ENCODE data around the gene MEF2D. TPM values are rescaled to one million over a fixed set of nuclear protein-coding genes. Genes with fewer than 3 reads are reported as not detected.

Gene MEF2D

DNA sequence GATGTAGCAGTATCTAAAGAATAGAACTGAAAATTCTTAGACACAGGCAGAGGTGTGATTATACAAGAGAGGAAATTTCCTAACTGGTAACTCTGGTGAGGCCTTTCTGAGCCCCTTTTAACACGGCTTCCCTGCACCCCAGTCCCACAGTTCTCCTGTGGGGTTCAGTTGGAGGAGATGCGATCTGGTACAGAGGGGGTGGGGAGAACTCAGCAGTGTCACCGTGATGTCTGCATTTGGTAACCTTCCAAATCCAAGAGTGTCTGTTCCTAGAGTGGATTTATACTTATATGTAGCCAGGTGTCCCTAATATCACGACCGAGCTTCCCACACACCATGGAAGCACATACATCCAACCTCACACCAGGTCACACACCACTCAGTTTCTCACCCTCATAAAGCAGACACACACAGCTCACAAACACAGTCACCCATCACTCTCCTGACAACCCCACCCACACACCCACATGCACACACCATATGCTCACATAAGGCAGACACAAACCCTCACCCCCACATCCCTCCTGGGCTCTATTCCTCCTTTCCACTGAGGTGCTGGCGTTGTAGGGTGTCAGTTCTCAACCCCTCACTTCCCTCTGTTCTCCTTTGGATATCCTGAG is 83.1 kb downstream of the MEF2D start:
- Histone ChIP-seq H3K4me3 (ENCODE audit: low read length) (no peak overlapping the region), H3K4me2 (ENCODE audit: low read length) (no peak overlapping the region), H3K36me3 (ENCODE audit: insufficient read depth, low read length) (no peaks in the 10 kb centered on the region), H3K9ac (ENCODE audit: low read depth, low read length) (no peak overlapping the region), H3K4me1 (ENCODE audit: control insufficient read depth, insufficient read depth, low read length) (peaks cover 11% of the 10 kb centered on the region), H3K9me3 (replicated peaks; ENCODE audit: low read length) (no peaks in the 10 kb centered on the region), H3K27me3 (ENCODE audit: control insufficient read depth, insufficient read depth, low read length) (peaks cover 93% of the 10 kb centered on the region)

DNA sequence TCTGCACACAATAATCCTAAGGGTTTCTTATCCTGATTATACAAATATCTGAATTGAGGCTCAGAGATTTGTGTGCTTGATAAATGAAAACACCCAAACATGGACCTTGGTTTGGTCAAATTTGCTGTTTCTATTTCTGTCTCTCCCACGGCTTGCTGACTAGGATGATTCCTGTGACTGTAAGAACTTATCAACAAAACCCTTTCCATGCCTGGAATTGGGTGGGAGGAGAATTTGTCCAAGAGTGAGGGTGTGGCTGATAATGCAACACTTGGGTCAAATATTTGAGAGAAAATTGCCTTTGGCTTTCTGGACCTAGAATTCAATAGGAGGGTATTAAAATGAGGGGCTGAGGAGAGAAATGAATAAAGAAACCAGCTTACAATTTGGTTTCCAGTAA is 83.6 kb downstream of the MEF2D start:
- Histone ChIP-seq H3K36me3 (ENCODE audit: insufficient read depth, low read length) (no peaks in the 10 kb centered on the region), H3K4me1 (ENCODE audit: control insufficient read depth, insufficient read depth, low read length) (peaks cover 11% of the 10 kb centered on the region), H3K27me3 (ENCODE audit: control insufficient read depth, insufficient read depth, low read length) (peaks cover 93% of the 10 kb centered on the region), H3K4me3 (ENCODE audit: low read length) (no peak overlapping the region), H3K9me3 (replicated peaks; ENCODE audit: low read length) (no peaks in the 10 kb centered on the region), H3K9ac (ENCODE audit: low read depth, low read length) (no peak overlapping the region), H3K4me2 (ENCODE audit: low read length) (no peak overlapping the region)

DNA sequence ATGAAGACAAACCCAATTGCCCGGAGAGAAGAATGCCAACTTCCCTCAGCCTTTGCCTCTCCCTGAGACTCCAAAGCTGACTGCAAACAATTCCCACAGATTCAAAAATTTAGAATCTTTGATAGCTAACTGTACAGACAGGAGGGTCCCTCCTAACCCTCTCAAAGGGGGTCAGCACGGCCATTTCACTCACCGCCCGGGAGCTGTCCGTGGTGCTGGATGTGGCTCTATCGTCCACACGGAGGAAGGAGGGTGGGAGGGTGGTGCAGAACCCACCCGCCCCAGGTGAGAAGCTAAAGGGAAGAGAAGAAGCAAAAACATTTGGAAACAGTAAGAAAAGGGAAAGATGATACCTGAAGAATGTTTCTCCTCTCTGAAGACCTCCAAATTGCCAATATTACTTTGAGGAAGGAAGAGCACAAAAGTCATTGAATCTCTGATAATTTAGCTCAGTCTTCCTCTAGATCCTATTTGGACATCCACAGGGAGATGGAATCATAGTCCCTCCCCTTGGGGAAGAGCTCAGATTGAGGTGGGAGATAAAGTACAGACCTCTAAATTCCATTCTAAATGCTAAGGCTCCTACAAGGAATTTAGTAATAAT is 86.0 kb downstream of the MEF2D start:
- Histone ChIP-seq H3K9me3 (replicated peaks; ENCODE audit: low read length) (no peaks in the 10 kb centered on the region), H3K4me1 (ENCODE audit: control insufficient read depth, insufficient read depth, low read length) (no peaks in the 10 kb centered on the region), H3K4me2 (ENCODE audit: low read length) (no peak overlapping the region), H3K4me3 (ENCODE audit: low read length) (no peak overlapping the region), H3K9ac (ENCODE audit: low read depth, low read length) (no peak overlapping the region), H3K36me3 (ENCODE audit: insufficient read depth, low read length) (no peaks in the 10 kb centered on the region), H3K27me3 (ENCODE audit: control insufficient read depth, insufficient read depth, low read length) (peaks cover 87% of the 10 kb centered on the region)

Small RNAs within 50 kb of the gene (small RNA-seq; reads per million reads assigned to genes)
- gene MIR9-1 (not detected), gene RF00019 (not detected)

Measured in skeletal muscle satellite cell (primary cell).